ENCODE data around the gene SLC6A18.

The SLC6A18 gene

DNA sequence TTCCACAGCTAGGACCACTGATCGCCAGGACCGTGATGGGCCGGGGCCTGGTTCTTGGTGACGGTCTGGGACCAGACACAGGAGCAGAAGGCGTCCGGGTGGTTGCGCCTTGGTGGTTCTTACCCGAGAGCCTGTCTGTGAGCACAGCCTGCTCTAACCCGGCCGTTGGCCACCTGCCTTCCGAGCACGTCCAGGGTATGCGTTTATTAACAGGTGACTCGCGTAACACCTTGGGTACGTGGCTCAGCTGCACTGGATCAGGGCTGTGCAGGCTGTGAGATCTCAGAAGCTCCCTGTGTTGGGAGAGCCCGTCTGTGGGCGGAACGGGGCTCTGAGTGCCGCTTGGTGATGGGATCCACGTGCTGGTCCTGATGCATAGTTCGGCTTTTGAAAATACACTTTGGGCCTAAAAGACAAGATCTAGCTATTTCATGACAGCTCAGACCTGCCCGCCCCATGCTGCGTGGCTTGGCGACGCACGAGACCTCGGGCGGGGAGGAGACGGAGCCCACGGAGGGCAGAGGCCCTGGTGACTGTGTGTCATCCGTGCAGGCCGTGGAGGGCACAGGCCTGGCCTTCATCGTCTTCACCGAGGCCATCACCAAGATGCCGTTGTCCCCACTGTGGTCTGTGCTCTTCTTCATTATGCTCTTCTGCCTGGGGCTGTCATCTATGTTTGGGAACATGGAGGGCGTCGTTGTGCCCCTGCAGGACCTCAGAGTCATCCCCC, 6.7 kb upstream of the SLC6A18 start:
- TF ChIP-seq CTCF (IDR thresholded peaks at IDR 0.05; ENCODE audit: extremely low read depth, missing control alignments) = no peak

GRCh38 chr5:1219098-1219767, 5.9 kb upstream of the SLC6A18 start:
- no peak for DNase-seq (ENCODE audit: low spot score)
- TF ChIP-seq CTCF (IDR thresholded peaks at IDR 0.05; ENCODE audit: extremely low read depth, missing control alignments) = no peak

More for the DNA sequence above, 6.7 kb upstream of the SLC6A18 start:
- no peak for DNase-seq (ENCODE audit: low spot score)

- TF ChIP-seq CTCF (IDR thresholded peaks at IDR 0.05; ENCODE audit: extremely low read depth, missing control alignments) = no peak
- DNase-seq (ENCODE audit: low spot score) = no peak
Measured at GRCh38 chr5:1219768-1220100, 5.4 kb upstream of the SLC6A18 start.

- no peak for DNase-seq (ENCODE audit: low spot score)
- TF ChIP-seq CTCF (IDR thresholded peaks at IDR 0.05; ENCODE audit: extremely low read depth, missing control alignments) = no peak
Measured at GRCh38 chr5:1220351-1220750, 4.8 kb upstream of the SLC6A18 start.

DNA sequence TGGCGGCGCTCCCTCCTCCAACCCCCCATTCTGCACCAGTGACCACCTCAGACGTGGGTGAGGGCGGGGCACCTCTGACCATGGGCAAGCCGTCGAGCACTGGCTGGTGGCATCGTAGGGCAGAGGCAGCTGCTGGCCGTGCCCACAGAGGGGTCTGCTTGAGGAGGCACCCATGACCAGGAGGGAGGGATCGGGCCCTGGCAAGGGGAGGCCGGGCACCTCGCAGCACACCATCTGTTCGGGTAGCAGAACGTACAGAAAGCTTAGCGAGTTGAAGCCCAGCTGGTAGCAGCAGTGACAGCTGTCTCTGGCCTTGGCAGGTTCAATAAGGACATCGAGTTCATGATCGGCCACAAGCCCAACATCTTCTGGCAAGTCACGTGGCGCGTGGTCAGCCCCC, 4.3 kb upstream of the SLC6A18 start:
- TF ChIP-seq CTCF (IDR thresholded peaks at IDR 0.05; ENCODE audit: extremely low read depth, missing control alignments) = no peak
- no peak for DNase-seq (ENCODE audit: low spot score)

GRCh38 chr5:1221721-1222120, 3.5 kb upstream of the SLC6A18 start:
- DNase-seq (ENCODE audit: low spot score) = no peak
- no peak for TF ChIP-seq CTCF (IDR thresholded peaks at IDR 0.05; ENCODE audit: extremely low read depth, missing control alignments)

GRCh38 chr5:1222147-1222546, 3.0 kb upstream of the SLC6A18 start:
- TF ChIP-seq CTCF (IDR thresholded peaks at IDR 0.05; ENCODE audit: extremely low read depth, missing control alignments) = no peak
- no peak for DNase-seq (ENCODE audit: low spot score)

Measured in GM20000 (cell line).